OCI-LY3 (cell line): ENCODE measurements around the gene TTC28.

Experiments
- EZH2phosphoT487 ChIP-seq: fragments of 200-600 bp; shearing (Covaris generic); IDR thresholded peaks from 2 replicates; pipeline ENCODE4 v1.6.1; 2018; ENCODE audit warnings: antibody characterized with exemption, mixed run types, low read depth
- TF ChIP-seq, protein P1 (sequence below): fragments of 200-600, 300-600 bp; sonication (generic); IDR thresholded peaks from 2 replicates; pipeline ENCODE4 v1.5.1; 2014; ENCODE audit warnings: antibody characterized with exemption, low read length, low read depth

GRCh38 chr22:28268850-28269249 is 410.8 kb downstream of the TTC28 start:
- TF ChIP-seq, protein P1, sequence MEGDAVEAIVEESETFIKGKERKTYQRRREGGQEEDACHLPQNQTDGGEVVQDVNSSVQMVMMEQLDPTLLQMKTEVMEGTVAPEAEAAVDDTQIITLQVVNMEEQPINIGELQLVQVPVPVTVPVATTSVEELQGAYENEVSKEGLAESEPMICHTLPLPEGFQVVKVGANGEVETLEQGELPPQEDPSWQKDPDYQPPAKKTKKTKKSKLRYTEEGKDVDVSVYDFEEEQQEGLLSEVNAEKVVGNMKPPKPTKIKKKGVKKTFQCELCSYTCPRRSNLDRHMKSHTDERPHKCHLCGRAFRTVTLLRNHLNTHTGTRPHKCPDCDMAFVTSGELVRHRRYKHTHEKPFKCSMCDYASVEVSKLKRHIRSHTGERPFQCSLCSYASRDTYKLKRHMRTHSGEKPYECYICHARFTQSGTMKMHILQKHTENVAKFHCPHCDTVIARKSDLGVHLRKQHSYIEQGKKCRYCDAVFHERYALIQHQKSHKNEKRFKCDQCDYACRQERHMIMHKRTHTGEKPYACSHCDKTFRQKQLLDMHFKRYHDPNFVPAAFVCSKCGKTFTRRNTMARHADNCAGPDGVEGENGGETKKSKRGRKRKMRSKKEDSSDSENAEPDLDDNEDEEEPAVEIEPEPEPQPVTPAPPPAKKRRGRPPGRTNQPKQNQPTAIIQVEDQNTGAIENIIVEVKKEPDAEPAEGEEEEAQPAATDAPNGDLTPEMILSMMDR, result no peak
- TF ChIP-seq EZH2phosphoT487, result no peak
